GM13976 (cell line): Measurements from ENCODE around the gene SLC9A8.
"Not testable (repeated sequence)": the region's sequence is repeated elsewhere in the genome, so short reads cannot be mapped to it uniquely, and the experiment has no call there.

ENCODE experiments used
- DNase-seq: peaks from one replicate; pipeline ENCODE4 v3.0.0; 2012; ENCODE audit warnings: low spot score
- in situ Hi-C: fragments of 300-500 bp; cut with MboI; formaldehyde crosslinking; loops from one replicate; pipeline ENCODE4 v1.12.0; 2022; ENCODE audit warnings: low sequenced_read_pairs, mixed read lengths, inconsistent platforms; ENCODE audit not compliant: unreplicated experiment
- TF ChIP-seq, protein P1 (sequence below): IDR thresholded peaks from 2 replicates; pipeline ENCODE4 v1.5.1; 2012; ENCODE audit warnings: borderline replicate concordance, mild to moderate bottlenecking; ENCODE audit not compliant: insufficient read depth; ENCODE audit errors: extremely low read depth, missing control alignments, control extremely low read depth

The SLC9A8 gene

DNA sequence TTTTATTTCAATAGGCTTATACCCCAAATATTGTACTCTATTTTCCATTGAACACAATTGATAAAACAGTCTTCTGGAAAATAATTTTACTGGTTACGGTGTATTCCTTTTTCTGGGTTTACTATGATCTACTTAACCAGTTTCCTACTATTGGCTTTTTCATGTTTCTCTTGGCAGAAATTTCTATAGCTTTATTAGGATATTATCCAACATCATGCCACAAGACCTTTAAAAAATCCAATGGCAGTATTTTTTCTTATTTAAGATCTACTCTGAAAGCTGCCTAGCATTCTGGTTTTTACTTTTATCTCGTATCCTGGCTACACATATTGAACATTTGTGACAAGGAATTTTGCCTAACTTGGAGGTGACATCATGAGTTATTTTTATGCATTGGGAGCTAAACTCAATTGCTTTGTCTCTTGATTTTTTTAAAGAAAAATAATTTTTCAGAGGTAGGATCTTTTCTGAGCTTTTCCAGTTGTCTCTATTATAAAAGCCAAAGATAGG lies 45.5 kb downstream of the SLC9A8 start:
- in situ Hi-C loops: loop anchor here (25.0 kb wide), 1 partner anchor 521 kb away; no protein-coding TSS in a partner anchor
- TF ChIP-seq, protein P1, sequence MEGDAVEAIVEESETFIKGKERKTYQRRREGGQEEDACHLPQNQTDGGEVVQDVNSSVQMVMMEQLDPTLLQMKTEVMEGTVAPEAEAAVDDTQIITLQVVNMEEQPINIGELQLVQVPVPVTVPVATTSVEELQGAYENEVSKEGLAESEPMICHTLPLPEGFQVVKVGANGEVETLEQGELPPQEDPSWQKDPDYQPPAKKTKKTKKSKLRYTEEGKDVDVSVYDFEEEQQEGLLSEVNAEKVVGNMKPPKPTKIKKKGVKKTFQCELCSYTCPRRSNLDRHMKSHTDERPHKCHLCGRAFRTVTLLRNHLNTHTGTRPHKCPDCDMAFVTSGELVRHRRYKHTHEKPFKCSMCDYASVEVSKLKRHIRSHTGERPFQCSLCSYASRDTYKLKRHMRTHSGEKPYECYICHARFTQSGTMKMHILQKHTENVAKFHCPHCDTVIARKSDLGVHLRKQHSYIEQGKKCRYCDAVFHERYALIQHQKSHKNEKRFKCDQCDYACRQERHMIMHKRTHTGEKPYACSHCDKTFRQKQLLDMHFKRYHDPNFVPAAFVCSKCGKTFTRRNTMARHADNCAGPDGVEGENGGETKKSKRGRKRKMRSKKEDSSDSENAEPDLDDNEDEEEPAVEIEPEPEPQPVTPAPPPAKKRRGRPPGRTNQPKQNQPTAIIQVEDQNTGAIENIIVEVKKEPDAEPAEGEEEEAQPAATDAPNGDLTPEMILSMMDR: no peak
- DNase-seq: no peak

DNA sequence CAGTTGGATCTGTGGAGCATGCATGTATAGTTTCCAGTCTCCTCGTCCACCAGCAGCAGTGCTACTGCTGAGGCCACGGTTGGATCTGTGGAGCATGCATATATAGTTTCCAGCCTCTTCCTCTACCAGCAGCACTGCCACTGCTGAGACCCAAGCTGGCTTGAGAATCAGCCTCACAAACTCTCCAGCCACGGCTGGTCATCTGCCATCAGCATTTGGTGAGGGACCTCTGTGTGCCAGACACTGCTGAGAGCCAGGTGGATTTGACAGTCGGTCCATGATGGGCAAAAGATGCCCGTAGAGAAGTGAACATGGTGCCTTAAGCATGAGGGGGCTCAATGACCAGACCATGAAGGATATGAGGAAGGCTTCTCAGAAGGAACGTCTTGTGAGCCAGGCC lies 46.4 kb downstream of the SLC9A8 start:
- DNase-seq: no peak
- in situ Hi-C loops: loop anchor here (25.0 kb wide), 1 partner anchor 522 kb away; no protein-coding TSS in a partner anchor
- TF ChIP-seq, protein P1: no peak

DNA sequence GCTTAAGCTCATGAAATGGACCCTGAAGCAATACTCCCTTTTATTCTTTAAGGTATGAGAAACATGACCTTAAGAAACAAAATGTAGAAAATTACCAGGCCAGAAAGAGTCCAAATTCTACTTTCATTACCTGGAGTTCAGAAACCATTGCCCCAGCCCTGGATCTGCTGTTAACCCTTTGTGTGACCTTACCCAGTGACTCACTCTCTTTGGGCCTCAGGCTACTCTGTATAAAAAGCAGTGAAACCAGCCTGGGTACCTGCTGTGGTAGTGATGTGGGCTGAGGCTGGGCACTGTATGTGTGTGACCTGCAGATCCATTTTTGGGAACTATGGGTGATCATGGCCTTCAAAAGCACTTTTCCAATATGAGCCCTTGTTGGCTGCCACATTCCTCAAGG lies 47.2 kb downstream of the SLC9A8 start:
- no peak for DNase-seq
- TF ChIP-seq, protein P1: no peak
- in situ Hi-C loops: loop anchor here (25.0 kb wide), 1 partner anchor 523 kb away; no protein-coding TSS in a partner anchor

- in situ Hi-C loops: loop anchor here (25.0 kb wide), 1 partner anchor 524 kb away; no protein-coding TSS in a partner anchor
- not testable (repeated sequence) for DNase-seq
Observed at GRCh38 chr20:49861232-49861631, 48.6 kb downstream of the SLC9A8 start.

DNA sequence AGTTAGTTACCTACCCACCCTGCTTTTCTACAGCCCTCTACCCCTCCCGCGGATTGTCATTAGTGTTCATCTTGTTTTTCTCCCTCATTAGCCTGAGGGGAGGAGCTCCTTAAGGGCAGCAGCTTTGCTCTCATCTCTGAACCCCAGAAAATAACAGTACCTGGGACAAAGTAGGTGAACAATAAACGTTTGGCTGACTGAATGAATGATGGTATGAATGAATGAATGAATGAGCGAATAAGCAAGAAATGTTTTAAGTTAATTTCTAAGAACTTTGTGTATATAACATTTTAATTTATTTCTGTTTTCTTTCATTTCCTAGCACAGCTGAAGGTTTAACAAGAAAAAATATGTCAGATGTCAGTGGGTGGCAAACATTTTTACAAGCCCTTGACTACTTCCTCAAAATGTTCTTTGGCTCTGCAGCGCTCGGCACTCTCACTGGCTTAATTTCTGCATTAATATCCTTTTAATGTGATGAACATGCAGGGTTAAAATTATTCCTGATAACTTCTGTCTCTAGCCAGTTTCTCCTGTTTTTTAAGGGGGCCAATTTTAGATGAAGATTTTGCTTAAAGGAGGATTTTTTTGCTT lies 50.1 kb downstream of the SLC9A8 start:
- DNase-seq: no peak
- in situ Hi-C loops: loop anchor here (25.0 kb wide), 1 partner anchor 525 kb away; no protein-coding TSS in a partner anchor
- TF ChIP-seq, protein P1: no peak

DNA sequence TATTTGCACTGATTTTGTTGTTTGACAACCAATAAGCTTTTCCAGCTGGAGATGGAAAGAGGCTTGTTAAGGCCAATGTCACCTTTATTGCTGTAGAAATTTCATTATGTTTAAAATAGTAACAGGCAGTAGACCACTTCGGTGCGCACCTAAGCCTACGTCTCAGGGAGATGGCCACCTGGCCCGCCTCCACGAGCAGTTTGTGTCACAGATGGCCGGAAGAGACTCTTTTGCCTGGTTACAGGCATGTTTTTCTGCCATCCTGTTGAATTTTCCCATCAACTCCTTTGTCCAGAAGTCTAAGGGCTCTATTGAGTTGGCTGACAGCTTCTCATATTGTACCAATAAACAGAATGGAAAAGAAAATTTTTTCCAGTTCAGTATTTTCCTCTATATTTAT lies 51.0 kb downstream of the SLC9A8 start:
- DNase-seq: no peak
- in situ Hi-C loops: loop anchor here (25.0 kb wide), 1 partner anchor 526 kb away; no protein-coding TSS in a partner anchor
- TF ChIP-seq, protein P1: no peak

- in situ Hi-C loops: loop anchor here (25.0 kb wide), 1 partner anchor 528 kb away; no protein-coding TSS in a partner anchor
- TF ChIP-seq, protein P1: no peak
- DNase-seq: no peak
Observed at GRCh38 chr20:49865559-49865958, 52.9 kb downstream of the SLC9A8 start.
